GM21526 (cell line): ENCODE data around the gene PISD.

Experiments used
- ATAC-seq: cut with Tn5 transposase; IDR thresholded peaks from one replicate; pipeline ENCODE4 v1.9.1; 2021; ENCODE audit warnings: moderate library complexity; ENCODE audit not compliant: unreplicated experiment, low FRiP score

PISD gene

DNA sequence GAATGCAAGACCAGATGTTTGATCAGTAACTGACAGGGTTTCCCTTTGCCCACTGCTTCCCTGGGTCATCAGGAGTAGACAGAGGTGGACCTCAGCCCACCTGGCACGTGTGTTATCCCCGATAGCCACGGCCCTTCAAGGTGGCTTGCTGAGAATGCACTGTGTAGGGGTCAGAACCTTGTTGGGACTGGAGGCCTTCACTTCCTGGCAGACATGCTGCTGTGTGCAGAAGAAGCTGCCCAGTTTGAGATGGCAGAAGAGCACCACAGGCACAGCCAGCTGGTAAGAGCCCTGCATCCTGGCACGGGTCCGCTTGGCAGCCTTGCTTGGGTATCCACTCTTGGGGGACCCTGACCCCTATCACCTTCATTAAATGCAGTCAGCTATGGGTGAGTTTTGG lies 83.8 kb downstream of the PISD start:
- no peak for ATAC-seq

- no peak for ATAC-seq
These were observed 84.3 kb downstream of the PISD start for GRCh38 chr22:31577711-31578110.

DNA sequence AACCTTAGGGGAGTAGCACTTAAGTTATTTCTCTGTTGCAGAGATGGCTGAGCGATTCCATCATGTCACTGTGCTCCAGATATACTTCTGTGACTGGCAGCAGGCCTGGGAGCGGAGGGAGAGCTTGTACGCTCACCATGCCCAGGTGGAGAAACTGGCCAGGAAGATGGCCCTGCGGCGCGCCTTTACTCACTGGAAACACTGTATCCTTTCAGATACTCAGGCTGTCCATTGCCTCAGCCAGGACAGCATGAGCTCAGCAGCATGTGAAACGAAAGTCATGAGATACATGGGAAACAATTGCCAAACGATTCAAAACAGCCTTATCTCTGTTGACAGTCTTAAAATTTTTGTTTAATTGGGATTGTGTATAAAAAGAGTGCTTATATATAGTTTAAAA lies 86.8 kb downstream of the PISD start:
- ATAC-seq = no peak

DNA sequence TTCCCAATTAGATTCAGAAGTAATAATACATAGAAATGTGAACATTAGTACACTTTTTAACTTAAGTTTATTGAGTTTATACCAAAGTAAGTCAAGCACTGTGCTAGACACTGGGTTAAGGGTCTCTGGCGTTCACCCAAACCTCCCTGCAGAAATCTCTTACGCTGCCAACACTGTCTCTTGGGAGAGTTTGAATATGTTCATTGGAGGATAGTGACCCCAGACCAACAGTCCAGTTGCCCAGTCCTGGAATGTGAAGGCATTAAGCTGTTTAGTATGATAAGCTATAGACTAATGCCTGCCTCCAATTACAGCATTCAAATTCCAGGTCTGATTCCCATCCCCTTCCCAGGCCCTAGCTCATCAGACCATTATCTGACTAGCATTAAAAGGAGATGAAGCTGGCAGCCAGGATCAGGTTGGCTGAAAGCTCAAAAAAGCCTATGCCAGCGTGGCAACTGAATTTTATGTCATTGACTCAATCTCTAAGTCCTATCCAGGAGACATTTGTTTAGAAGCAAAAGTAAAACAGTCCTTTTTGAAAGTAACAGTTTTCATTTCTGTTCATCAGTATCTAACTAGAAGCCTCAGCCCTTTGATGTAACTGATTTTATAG lies 87.9 kb downstream of the PISD start:
- no peak for ATAC-seq

GRCh38 chr22:31572939-31573338 lies 89.1 kb downstream of the PISD start:
- ATAC-seq = no peak

- no peak for ATAC-seq
These were observed 92.9 kb downstream of the PISD start for GRCh38 chr22:31569126-31569525.
